Measurements from ENCODE around the gene SCYGR1. TPM values are rescaled to one million over a fixed set of nuclear protein-coding genes. Genes with fewer than 3 reads are reported as not detected.

SCYGR1 gene
- total RNA-seq, 1 donor from 2014 or later = not detected

DNA sequence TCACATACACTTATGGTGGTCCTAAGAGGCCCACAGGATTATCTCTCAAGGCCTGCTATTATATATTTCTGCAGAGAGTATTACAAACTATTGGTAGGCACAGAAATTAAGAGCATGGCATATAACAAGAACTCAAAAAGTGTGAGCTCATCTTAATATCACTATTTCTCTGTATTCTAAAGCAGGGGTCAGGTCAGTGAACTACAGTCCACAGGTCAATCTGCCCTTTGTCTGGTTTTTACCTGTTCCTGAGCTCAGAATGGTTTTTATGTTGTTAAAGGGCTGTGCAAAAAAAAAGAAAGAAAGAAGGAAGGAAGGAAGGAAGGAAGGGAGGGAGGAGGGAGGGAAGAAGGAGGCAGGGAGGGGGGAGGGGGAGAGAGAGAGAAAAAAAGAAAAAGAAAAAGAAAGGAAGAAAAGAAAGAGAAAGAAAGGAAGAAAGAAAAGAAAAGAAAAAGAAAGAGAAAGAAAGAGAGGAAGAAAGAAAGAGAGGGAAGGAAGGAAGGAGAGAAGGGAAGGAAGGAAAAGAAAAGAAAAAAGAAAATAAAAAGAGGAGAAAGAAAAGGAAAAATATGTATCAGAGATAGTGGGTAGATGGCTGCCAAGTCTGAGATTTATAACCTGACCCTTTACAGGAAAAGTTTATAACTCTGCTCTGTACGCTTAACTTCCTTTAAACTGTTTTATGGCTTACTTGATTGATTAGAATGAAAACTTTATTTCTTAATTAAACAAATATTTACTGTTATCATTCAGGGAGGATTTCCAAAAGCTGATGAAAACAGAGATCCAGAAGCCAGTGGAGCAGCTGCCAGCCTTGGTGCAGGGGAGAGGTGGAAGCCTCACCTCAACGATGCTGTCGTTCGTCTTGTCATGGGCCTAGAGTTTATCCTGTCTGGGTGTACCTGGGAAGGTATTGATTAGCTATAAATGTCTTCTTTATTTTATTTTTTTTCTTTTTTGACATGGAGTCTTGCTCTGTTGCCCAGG lies 11.2 kb upstream of the SCYGR1 start:
- H3K36me3 ChIP-seq (ENCODE audit: control insufficient read depth, insufficient read depth, low read length) = no peaks in the 10 kb centered on the region
- TF ChIP-seq, protein P1, sequence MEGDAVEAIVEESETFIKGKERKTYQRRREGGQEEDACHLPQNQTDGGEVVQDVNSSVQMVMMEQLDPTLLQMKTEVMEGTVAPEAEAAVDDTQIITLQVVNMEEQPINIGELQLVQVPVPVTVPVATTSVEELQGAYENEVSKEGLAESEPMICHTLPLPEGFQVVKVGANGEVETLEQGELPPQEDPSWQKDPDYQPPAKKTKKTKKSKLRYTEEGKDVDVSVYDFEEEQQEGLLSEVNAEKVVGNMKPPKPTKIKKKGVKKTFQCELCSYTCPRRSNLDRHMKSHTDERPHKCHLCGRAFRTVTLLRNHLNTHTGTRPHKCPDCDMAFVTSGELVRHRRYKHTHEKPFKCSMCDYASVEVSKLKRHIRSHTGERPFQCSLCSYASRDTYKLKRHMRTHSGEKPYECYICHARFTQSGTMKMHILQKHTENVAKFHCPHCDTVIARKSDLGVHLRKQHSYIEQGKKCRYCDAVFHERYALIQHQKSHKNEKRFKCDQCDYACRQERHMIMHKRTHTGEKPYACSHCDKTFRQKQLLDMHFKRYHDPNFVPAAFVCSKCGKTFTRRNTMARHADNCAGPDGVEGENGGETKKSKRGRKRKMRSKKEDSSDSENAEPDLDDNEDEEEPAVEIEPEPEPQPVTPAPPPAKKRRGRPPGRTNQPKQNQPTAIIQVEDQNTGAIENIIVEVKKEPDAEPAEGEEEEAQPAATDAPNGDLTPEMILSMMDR (IDR thresholded peaks at IDR 0.05; ENCODE audit: insufficient read depth, low read length, poor library complexity, severe bottlenecking) = no peak
- no peaks in the 10 kb centered on the region for H3K27me3 ChIP-seq (ENCODE audit: control insufficient read depth, insufficient read depth, low read length)
- H3K4me3 ChIP-seq (ENCODE audit: low read depth, low read length) = no peak overlapping the region
- no peak for DNase-seq (ENCODE audit: low read depth)

DNA sequence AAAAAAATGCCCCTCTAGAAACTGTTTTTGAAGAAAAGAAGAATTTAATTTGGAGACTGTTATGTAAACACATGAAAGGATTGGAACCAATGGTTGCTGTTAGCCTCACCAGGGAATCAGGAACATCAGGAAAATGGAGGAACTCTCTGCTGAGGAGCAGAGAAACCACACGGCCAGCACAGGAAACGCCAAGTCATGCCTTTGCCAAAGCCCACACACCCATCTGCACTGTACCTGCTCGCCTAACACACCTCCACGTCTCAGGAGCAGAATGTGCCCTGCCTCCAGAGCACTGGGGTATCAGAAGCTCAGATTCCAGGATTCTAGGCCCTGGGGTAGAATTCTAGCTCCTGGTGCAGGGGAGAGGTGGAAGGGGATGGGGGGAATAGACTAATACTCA lies 9.8 kb upstream of the SCYGR1 start:
- no peak overlapping the region for H3K4me3 ChIP-seq (ENCODE audit: low read depth, low read length)
- H3K27me3 ChIP-seq (ENCODE audit: control insufficient read depth, insufficient read depth, low read length) = no peaks in the 10 kb centered on the region
- no peaks in the 10 kb centered on the region for H3K36me3 ChIP-seq (ENCODE audit: control insufficient read depth, insufficient read depth, low read length)
- TF ChIP-seq, protein P1 (IDR thresholded peaks at IDR 0.05; ENCODE audit: insufficient read depth, low read length, poor library complexity, severe bottlenecking) = no peak
- no peak for DNase-seq (ENCODE audit: low read depth)

DNA sequence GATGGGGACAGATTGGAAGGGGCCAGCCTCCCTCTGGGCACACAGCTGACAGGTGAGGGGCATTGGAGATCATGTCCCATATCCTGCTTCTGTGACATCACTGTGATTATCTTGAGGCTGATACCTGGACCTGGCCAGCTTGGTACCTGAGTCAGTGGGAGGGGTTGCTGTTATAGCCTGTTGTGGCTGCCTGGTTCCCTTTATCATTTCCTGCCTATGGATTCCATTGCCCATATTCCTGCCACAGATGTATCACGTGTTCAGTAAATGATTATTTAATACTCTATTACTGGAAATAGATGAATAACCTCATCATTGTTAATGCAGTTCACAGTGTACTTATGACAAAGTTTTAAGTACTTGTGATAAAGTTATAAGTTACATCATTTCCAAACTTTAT lies 7.8 kb upstream of the SCYGR1 start:
- no peaks in the 10 kb centered on the region for H3K27me3 ChIP-seq (ENCODE audit: control insufficient read depth, insufficient read depth, low read length)
- TF ChIP-seq, protein P1 (IDR thresholded peaks at IDR 0.05; ENCODE audit: insufficient read depth, low read length, poor library complexity, severe bottlenecking) = no peak
- no peak for DNase-seq (ENCODE audit: low read depth)
- H3K36me3 ChIP-seq (ENCODE audit: control insufficient read depth, insufficient read depth, low read length) = no peaks in the 10 kb centered on the region
- no peak overlapping the region for H3K4me3 ChIP-seq (ENCODE audit: low read depth, low read length)

DNA sequence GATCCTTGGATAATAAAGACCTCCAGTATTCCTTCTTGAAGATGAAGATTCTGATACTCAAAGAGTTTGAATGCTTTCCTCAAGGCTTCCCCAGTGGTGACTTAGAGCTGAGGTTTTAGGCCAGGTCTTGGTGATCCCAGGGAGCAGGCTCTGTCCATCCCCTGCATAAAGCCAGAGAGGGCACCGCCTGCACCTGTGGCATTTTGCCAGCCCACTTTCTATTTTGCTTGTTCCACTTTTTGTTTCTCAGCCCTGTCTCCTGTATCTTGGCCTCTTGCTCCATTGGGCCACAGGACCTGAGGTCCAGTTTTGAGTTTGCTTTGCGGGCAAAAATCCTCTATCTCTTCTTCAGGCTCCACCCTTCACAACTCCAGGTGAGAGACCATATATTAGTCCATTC lies 6.7 kb upstream of the SCYGR1 start:
- Histone ChIP-seq H3K4me3 (ENCODE audit: low read depth, low read length) (no peak overlapping the region), H3K27me3 (ENCODE audit: control insufficient read depth, insufficient read depth, low read length) (no peaks in the 10 kb centered on the region), H3K36me3 (ENCODE audit: control insufficient read depth, insufficient read depth, low read length) (no peaks in the 10 kb centered on the region)
- DNase-seq (ENCODE audit: low read depth) = no peak
- TF ChIP-seq, protein P1 (IDR thresholded peaks at IDR 0.05; ENCODE audit: insufficient read depth, low read length, poor library complexity, severe bottlenecking) = no peak

DNA sequence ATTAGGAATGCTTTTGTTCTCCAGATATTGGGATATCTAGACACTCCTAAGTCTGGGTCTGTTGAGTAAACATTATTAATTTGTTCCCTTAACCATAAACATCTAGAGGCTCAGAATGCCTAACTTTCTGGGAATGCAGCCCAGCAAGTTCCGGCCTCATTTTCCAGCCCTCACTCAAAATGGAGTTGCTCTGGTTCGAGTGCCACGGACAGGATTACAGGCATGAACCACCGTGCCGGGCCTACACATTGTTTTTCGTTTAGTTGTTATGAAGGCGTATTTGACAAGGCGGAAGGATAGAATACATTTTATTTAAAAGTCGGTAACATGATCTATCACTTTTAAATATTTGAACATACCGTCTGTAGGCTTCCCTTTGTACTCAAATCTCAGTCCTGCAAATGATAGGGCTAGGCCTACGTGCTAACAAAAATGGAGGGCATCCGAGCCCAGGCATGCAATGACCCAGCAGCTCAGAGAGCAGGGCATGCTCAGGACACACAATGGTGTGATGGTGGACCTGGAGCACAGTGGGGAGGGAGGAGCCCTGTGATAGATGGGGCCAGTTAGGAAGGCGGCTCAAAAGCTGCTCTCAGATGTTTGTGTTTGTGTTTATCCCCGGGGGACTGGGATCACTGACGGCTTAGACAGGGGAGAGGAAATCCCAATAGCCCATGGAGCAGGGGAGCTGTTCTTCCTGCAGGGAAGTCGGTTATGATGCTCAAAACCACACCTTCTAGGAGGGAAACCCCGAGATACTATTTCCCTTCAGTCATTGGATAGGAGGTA lies 2.9 kb upstream of the SCYGR1 start:
- H3K4me3 ChIP-seq (ENCODE audit: low read depth, low read length) = no peak overlapping the region
- no peaks in the 10 kb centered on the region for H3K36me3 ChIP-seq (ENCODE audit: control insufficient read depth, insufficient read depth, low read length)
- DNase-seq (ENCODE audit: low read depth) = no peak
- no peaks in the 10 kb centered on the region for H3K27me3 ChIP-seq (ENCODE audit: control insufficient read depth, insufficient read depth, low read length)
- TF ChIP-seq, protein P1 (IDR thresholded peaks at IDR 0.05; ENCODE audit: insufficient read depth, low read length, poor library complexity, severe bottlenecking) = no peak

Data from kidney epithelial cell (primary cell).